Fibroblast of skin of right quadriceps (primary cell): ENCODE results near the gene FGFBP2.
"Not testable (repeated sequence)": the region's sequence is repeated elsewhere in the genome, so short reads cannot be mapped to it uniquely, and the experiment has no call there.

Experiments
- DNase-seq: peaks from one replicate; pipeline ENCODE4 v3.0.0-alpha.2; 2013

Gene FGFBP2

DNA sequence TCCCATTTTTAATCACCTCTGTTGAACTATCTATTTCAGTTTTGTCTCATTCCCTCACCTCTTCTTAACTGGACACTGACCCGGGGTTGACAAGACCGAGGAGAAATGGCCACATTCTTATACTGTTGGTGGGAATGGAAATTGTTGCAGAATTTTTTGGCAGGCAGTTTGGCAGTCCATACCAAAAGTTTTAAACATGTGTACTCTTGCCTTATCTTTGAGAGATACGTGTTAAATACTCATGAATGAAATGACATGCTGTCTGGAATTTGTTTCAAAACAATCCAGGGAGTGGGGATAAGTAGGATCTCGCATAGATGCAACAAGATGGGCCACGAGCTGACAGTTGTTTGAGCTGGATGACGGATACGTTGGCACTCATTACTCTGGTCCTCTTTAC, 36.5 kb downstream of the FGFBP2 start:
- DNase-seq: peak; percentile 11

DNA sequence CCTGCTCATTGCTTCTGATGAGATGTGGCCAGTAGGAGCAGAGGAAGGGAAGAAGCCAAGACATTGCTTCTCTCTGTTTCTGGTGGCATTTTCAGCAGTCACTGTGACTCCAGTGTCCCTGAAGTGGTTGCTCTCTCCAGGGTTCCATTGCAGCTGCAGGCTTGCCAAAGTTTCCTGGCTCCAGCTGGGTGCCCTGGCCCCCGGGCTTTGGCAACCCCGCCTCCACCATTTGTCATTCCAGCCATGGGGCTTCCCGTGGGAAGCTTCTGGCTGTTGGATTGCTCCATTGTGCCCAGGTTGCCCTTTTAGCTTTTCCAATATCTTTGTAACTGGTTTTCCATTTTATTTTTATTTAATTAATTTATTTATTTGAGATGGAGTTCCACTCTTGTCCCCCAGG, 37.1 kb downstream of the FGFBP2 start:
- DNase-seq: no peak

DNA sequence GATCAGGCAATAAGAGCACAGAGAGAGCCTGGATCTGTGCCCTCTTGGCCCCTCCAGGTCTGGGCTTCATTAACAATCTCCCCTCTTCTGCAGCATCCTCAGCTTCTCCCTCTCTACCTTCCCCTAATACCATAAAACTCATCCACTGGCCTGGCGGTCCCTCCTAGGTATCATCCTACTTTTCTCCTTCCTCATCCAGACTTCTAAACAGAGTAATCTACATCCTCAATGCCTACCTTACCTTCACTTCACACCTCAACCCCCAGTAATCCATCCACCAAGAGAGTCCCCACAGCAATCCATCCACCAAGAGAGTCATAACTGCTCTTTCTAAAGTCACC, 41.4 kb downstream of the FGFBP2 start:
- DNase-seq: no peak

DNA sequence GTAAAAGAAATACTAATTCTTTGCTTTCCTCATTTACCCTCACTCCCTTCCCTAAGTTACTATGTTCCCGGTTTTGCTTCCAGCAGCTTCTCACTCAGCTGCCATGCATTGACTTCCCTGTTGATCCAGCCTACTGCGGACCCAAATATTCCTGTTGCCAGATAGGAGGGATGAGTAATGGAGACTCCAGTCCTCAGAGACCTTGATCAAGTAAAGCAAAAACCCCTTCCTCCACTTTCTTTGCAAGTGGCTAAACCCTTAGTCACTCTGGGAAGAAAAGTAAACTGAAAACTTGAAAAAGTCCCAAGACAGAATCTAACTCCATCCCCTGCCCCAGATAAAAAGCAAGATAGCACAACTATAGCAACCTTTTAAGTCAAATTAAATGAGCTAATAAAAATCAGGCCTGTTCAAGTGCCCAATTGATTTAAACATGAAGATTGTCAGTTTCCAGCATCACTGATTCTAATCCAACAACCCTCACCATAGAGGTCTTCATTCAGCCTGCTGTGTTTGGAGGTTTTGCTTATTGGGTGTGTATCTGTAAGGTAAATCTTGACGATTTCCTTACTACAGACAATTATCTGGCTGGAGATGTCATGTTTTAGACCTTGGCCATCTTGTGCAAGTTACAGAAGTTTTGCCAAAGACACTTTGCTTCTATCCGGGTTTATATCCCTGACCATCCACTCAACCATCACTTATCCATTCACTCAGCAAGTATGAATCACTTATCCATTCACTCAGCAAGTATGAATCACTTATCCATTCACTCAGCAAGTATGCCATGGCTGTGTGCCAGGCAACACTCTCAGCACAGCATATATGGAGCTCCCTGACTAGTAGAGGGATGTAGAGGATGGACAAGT, 42.0 kb downstream of the FGFBP2 start:
- peak; percentile 98 for DNase-seq

DNA sequence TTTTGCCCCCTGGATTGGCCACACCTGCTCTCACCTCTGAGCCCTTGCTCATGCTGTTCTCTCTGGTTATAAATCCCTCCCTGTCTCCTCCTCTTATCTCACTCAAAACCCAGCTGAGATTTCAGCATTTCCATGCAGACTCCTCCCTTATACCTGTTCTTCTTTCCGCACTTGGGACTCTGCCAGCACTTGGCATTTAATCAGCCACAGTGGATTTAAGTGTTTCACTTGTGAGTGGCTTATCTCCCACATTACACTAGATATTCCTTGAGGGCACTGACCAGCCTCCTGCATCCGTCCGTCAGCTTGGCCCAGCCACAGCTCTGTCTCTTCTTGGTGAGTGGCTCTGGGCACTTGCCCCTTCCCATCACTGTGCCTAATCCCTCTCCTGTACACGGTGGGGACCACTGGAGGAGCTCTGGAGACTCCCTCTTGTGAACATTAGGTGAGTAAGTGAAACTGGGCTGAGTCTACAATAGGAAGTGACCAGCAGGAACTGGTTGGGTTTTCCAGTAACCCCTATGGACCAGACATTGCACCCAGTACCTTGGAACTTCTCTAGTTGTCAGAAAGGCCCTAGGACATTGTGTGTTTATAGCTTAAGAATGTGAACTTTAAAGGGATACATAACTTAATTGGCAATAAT, 44.4 kb downstream of the FGFBP2 start:
- no peak for DNase-seq

DNA sequence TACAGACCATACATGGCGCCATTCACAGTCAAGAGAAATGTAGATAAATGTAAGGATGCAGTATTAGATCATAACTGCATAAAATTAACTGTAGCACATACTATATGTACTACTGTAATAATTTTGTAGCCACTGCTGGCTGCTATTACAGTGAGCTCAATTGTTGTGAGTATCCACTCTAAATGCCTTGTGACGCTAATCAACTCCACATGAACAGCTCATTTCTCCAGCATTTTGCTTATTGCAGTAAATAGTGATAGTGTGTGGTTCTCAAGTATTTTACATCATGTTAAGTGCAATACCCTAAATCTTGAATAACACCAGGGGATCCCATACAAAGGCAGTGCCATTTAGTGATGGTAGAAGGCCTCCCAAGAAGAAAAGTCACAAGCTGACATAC, 45.7 kb downstream of the FGFBP2 start:
- peak; percentile 78 for DNase-seq

DNA sequence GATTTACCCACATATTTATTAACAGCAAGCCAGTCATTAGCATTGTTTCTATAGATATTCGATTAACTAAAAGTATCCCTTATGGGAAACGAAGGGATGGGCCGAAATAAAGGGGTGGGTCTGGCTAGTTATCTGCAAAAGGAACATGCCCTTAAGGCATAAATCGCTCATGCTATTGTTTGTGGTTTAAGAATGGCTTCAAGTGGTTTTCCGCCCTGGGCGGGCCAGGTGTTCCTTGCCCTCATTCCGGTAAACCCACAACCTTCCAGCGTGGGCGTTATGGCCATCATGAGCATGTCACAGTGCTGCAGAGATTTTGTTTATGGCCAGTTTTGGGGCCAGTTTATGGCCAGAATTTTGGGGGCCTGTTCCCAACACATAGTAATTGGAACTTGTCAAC, 46.6 kb downstream of the FGFBP2 start:
- DNase-seq: not testable (repeated sequence)

DNA sequence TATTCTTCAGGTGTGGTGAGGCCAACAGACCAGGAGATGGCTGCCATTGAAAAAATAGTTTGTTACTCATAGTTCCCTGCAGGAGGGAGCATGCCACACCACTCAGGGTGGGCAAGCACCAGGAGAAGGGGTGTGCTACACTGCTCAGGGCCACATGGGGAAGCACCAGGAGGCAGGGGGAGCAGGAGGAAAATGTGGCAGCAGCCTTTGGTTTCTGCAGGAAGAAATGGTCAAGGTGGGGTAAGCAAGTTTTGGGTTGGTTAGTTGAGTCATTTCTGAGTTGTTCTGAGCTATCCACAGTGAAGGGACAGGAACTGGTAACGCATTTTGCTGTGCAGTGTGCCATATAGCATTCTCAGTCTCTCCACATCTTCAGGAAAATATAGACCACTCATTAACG, 48.2 kb downstream of the FGFBP2 start:
- DNase-seq: no peak

DNA sequence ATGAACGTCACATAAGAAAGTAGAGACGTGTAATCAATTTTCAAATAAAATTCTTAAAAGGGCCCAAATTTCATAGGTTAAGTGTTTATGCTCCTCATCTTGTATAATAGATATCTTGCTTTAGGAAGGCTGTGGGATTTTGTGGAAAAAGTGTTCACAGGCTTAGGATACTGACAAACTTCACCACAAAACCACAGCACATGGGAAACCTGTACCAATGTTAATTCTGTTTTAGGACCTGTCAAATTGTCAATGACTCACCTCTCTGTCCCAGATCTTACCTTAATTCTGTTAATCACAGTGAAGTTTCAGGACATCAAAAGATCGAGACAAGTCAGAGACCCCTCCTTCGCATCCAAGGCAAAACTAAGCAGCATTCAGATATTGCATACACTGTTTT, 48.7 kb downstream of the FGFBP2 start:
- DNase-seq: peak; percentile 48

DNA sequence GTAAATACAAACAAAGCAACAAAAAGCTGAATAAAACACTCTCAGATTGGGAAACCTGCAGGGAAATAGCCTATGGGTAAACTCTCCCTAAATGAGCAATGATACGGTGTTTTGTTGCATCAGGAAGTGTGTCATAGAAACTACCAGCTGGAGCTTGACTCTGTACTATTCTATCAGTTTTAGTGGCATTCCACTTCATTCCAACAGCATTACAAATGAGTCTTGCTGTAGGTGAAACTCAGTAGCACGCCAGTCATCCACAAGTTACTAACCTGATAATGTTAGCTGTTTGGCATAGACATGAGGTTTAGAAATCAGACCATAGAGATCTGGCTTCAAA, 49.4 kb downstream of the FGFBP2 start:
- DNase-seq: peak; percentile 93

DNA sequence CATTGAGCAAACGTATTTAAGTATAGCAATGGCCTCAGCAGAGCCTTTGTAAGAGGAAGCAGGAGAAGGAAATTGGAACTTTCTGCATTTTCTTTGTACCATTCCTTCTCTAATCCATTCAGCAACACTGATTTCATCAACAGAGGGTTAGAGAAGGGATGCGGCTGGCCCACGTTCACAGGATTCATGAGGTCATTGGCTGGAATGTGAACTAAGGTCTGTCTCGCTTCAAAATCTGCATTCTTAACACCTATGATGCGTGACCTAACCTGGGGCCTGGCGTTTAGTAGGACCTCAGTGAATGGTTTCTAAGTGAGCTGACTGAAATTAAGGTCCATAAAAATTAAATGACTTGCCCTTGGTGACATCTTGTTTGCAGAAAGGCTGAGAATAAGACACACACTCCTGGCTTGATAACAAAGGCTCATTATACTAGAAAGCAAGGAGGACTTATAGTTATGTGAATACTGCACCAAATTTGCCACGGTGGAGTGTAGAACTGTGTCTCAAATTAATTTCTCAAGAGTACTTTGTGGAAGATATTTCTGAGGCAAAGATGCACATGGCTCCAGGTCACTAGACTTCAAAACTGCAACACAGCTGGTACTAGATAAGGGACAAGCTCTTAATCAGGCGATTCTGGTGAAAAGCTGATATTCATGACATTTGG, 49.9 kb downstream of the FGFBP2 start:
- DNase-seq: peak; percentile 30

DNA sequence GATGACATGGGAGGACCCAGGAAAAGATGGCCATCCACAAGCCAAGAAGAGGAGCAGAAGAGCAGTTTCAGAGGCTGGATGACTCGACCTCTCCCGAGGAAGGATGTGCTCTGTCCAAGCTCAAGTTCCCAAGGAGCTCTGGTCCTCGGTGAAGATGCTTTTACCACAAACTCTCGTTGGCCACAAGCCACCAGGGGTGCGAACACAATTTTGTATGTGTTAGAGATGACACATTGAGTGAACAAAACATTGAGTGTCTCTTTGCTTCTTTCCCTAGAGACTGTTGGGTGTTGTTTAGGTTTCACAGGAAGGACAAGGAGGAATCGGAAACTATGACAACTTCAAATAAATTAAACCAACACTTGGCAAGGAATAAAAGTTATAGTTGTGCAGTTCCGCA, 50.7 kb downstream of the FGFBP2 start:
- peak; percentile 40 for DNase-seq
